ENCODE data around the gene DYNLT5. TPM values are rescaled to one million over a fixed set of nuclear protein-coding genes. Genes with fewer than 3 reads are reported as not detected.
"Not testable (repeated sequence)": the region's sequence is repeated elsewhere in the genome, so short reads cannot be mapped to it uniquely, and the experiment has no call there.

The DYNLT5 gene
- total RNA-seq, 1 experiment from 2014 or later, result not detected

- not testable (repeated sequence) for DNase-seq (ENCODE audit: low read depth in 1 of 2, low spot score in 2 of 2); H3K27ac ChIP-seq; H3K36me3 ChIP-seq; H3K4me3 ChIP-seq; H3K27me3 ChIP-seq (replicated peaks); H3K9me3 ChIP-seq (replicated peaks); H3K4me1 ChIP-seq (replicated peaks)
These were observed 33.5 kb downstream of the DYNLT5 start for GRCh38 chr1:66785800-66786199.

GRCh38 chr1:66787641-66788040 is 35.4 kb downstream of the DYNLT5 start:
- Histone ChIP-seq H3K4me1 (replicated peaks) (no peaks in the 10 kb centered on the region), H3K36me3 (no peaks in the 10 kb centered on the region), H3K9me3 (replicated peaks) (no peaks in the 10 kb centered on the region)

GRCh38 chr1:66788231-66788939 is 36.1 kb downstream of the DYNLT5 start:
- no peaks in the 10 kb centered on the region for H3K27me3 ChIP-seq (replicated peaks)

More at GRCh38 chr1:66787641-66788040, 35.4 kb downstream of the DYNLT5 start:
- Histone ChIP-seq H3K27me3 (replicated peaks) (no peaks in the 10 kb centered on the region), H3K4me3 (no peak overlapping the region), H3K27ac (no peak overlapping the region)
- DNase-seq (ENCODE audit: low read depth in 1 of 2, low spot score in 2 of 2), result no peak

GRCh38 chr1:66791621-66792610 is 39.7 kb downstream of the DYNLT5 start:
- H3K4me3 ChIP-seq, result no peak overlapping the region
- H3K27me3 ChIP-seq (replicated peaks), result no peaks in the 10 kb centered on the region
- DNase-seq (ENCODE audit: low read depth in 1 of 2, low spot score in 2 of 2), result no peak
- no peaks in the 10 kb centered on the region for H3K36me3 ChIP-seq
- no peaks in the 10 kb centered on the region for H3K4me1 ChIP-seq (replicated peaks)
- no peaks in the 10 kb centered on the region for H3K9me3 ChIP-seq (replicated peaks)
- H3K27ac ChIP-seq, result no peak overlapping the region

More at GRCh38 chr1:66788231-66788939, 36.1 kb downstream of the DYNLT5 start:
- Histone ChIP-seq H3K4me1 (replicated peaks) (no peaks in the 10 kb centered on the region), H3K4me3 (no peak overlapping the region), H3K27ac (no peak overlapping the region), H3K9me3 (replicated peaks) (no peaks in the 10 kb centered on the region), H3K36me3 (no peaks in the 10 kb centered on the region)
- no peak for DNase-seq (ENCODE audit: low read depth in 1 of 2, low spot score in 2 of 2)

- H3K4me1 ChIP-seq (replicated peaks); DNase-seq (ENCODE audit: low read depth in 1 of 2, low spot score in 2 of 2); H3K9me3 ChIP-seq (replicated peaks); H3K4me3 ChIP-seq; H3K27me3 ChIP-seq (replicated peaks); H3K36me3 ChIP-seq; H3K27ac ChIP-seq: not testable (repeated sequence)
These were observed 43.6 kb downstream of the DYNLT5 start for GRCh38 chr1:66795839-66796238.

- H3K36me3 ChIP-seq, result no peaks in the 10 kb centered on the region
- no peak overlapping the region for H3K27ac ChIP-seq
- no peaks in the 10 kb centered on the region for H3K4me1 ChIP-seq (replicated peaks)
- H3K9me3 ChIP-seq (replicated peaks), result no peaks in the 10 kb centered on the region; the same call in 1 of the 2 replicates
- no peak overlapping the region for H3K4me3 ChIP-seq
- DNase-seq (ENCODE audit: low read depth in 1 of 2, low spot score in 2 of 2), result no peak
- no peaks in the 10 kb centered on the region for H3K27me3 ChIP-seq (replicated peaks)
These were observed 57.0 kb downstream of the DYNLT5 start for GRCh38 chr1:66809245-66809644.

- H3K9me3 ChIP-seq (replicated peaks), result no peaks in the 10 kb centered on the region; the same call in 1 of the 2 replicates
- H3K36me3 ChIP-seq, result no peaks in the 10 kb centered on the region
- no peaks in the 10 kb centered on the region for H3K4me1 ChIP-seq (replicated peaks)
- H3K27ac ChIP-seq, result no peak overlapping the region
- no peak overlapping the region for H3K4me3 ChIP-seq
- no peak for DNase-seq (ENCODE audit: low read depth in 1 of 2, low spot score in 2 of 2)
- no peaks in the 10 kb centered on the region for H3K27me3 ChIP-seq (replicated peaks)
These were observed 57.6 kb downstream of the DYNLT5 start for GRCh38 chr1:66809736-66810326.

GRCh38 chr1:66824771-66825170 is 72.5 kb downstream of the DYNLT5 start:
- Histone ChIP-seq H3K36me3 (no peaks in the 10 kb centered on the region), H3K4me3 (no peak overlapping the region), H3K9me3 (replicated peaks) (no peaks in the 10 kb centered on the region), H3K27ac (no peak overlapping the region), H3K4me1 (replicated peaks) (no peaks in the 10 kb centered on the region), H3K27me3 (replicated peaks) (no peaks in the 10 kb centered on the region)
- DNase-seq (ENCODE audit: low read depth in 1 of 2, low spot score in 2 of 2), result no peak

Other genes with a start within 250 kb of the DYNLT5 start
- 0.41 and 2.8 TPM in 2 replicates for gene SGIP1, start 218.3 kb upstream of the DYNLT5 start, total RNA-seq (2014; rRNA removed; shearing (Covaris generic))
- not detected in 2 replicates for gene INSL5, start 48.8 kb downstream of the DYNLT5 start, total RNA-seq (2014; rRNA removed; shearing (Covaris generic))
- 0.91 and 2.6 TPM in 2 replicates for gene DNAI4, start 172.4 kb downstream of the DYNLT5 start, total RNA-seq (2014; rRNA removed; shearing (Covaris generic))
- 31.8 and 42.2 TPM in 2 replicates for gene MIER1, start 172.5 kb downstream of the DYNLT5 start, total RNA-seq (2014; rRNA removed; shearing (Covaris generic))